Pancreas (tissue), 10 donors: ENCODE results near the gene PPIL6. TPM values are rescaled to one million over a fixed set of nuclear protein-coding genes. Genes with fewer than 3 reads are reported as not detected.

Experiments
- ATAC-seq, 4 donors: fragments of 200-7000 bp; cut with Tn5 transposase; one replicate each; pipeline versions ENCODE4 v1.8.0 to v1.9.1; 2020; ENCODE audit warnings: mild to moderate bottlenecking in 4 of 4, moderate library complexity in 4 of 4
- DNase-seq, 6 donors: peaks; one replicate each; pipeline ENCODE4 v3.0.0-alpha.2; 2020
- FAIRE-seq: peaks from 2 replicates; lab custom pipeline; 2012; peaks lifted over from hg19 to GRCh38; lab: Jason Lieb, UNC
- H3K27ac ChIP-seq, 4 donors: fragments of 200-600 bp; sonication (generic); 1 replicate in 3 of 4; 2 replicates in 1 of 4; pipeline versions ENCODE4 v1.5.0 to v1.8.0; 2020
- H3K27me3 ChIP-seq, 4 donors: fragments of 200-600 bp; one replicate each; pipeline ENCODE4 v1.8.0; 2021
- H3K36me3 ChIP-seq, 3 donors: fragments of 200-600 bp; sonication (generic) in 1 of 3; one replicate each; pipeline versions ENCODE4 v1.5.0 to v1.8.0; 2020 to 2021
- H3K4me1 ChIP-seq, 3 donors: fragments of 200-600 bp; one replicate each; pipeline ENCODE4 v1.8.0; 2021
- H3K4me3 ChIP-seq, 4 donors: fragments of 200-600 bp; sonication (generic) in 2 of 4; one replicate each; pipeline versions ENCODE4 v1.5.0 to v1.8.0; 2020 to 2021
- H3K9me3 ChIP-seq, 4 donors: fragments of 200-600 bp; one replicate each; pipeline ENCODE4 v1.8.0; 2021
- CTCF ChIP-seq, 4 donors: fragments of 200-600 bp; sonication (generic) in 3 of 4; IDR thresholded peaks; one replicate each; pipeline versions ENCODE4 v1.5.0 to v1.8.0; 2021; ENCODE audit warnings: antibody characterized with exemption in 4 of 4
- WGBS, 2 donors: extraction: QIAGEN DNeasy Blood & Tissue Kit; methylation state at CpG; one replicate each; pipeline ENCODE4 v1.1.7; 2013; 5-methylcytosine and 5-hydroxymethylcytosine counted together
- intact Hi-C, 3 donors: fragments of 100-400 bp; cut with DNase I; formaldehyde crosslinking; loops; one replicate each; pipeline versions ENCODE4 v1.11.1 to v1.14.2; 2022
- polyA plus RNA-seq, 2 donors: library from polyadenylated mRNA; stranded (reverse); fragments of 200-250 nt; gene quantifications; one replicate each; pipeline ENCODE4 v1.2.3, GENCODE V29; 2013
- total RNA-seq, 6 donors: library from RNA; stranded (reverse); fragmentation: NEBNext Ultra II Directional in 4 of 6; extraction: Animal tissue kit (Norgen Biotek cat#: 25700) in 4 of 6; gene quantifications; one replicate each; pipeline versions ENCODE4 v1.2.1 to v1.2.4, GENCODE V29; 2021 to 2023
- donor health status: healthy with polysubstance abuse.
- donor health status: DM: no; HTN: no; CAD: no; lungs with moderate emphysema.
- donor health status: DM: no; HTN: no; CAD: no.
- donor health status: control.
- donor health status: control.
- donor health status: Bipolar disorder and iron deficiency.
- donor health status: DM: yes; HTN: yes; CAD: no.
- donor health status: DM: no; HTN: no; CAD: no.
- donor health status: DM: no; HTN: no; CAD: no.
- donor health status: DM: yes; HTN: yes; CAD: no.

The PPIL6 gene
- total and polyA plus RNA-seq, 8 donors, result 1.1 to 3.4 (median 2.0) TPM

GRCh38 chr6:109457562-109457996 is 17.2 kb upstream of the PPIL6 start:
- no peak for TF ChIP-seq CTCF (IDR thresholded peaks at IDR 0.05)
- H3K4me3 ChIP-seq, result no peak overlapping the region
- H3K4me1 ChIP-seq, result peaks cover 0 to 3% (median 0%) of the 10 kb centered on the region in 3 donors
- ATAC-seq (no peak), DNase-seq (no peak), FAIRE-seq (no peak)
- WGBS, 2 donors, result 68 to 73% methylated on average over 6 of the region's 6 CpGs
- no peak overlapping the region for H3K27ac ChIP-seq
- H3K36me3 ChIP-seq, result no peaks in the 10 kb centered on the region
- intact Hi-C loops, result no loop called here
- no peaks in the 10 kb centered on the region for H3K9me3 ChIP-seq
- no peaks in the 10 kb centered on the region for H3K27me3 ChIP-seq

GRCh38 chr6:109456710-109457561 is 16.5 kb upstream of the PPIL6 start:
- Histone ChIP-seq H3K4me1 (peaks cover 0 to 3% (median 0%) of the 10 kb centered on the region in 3 donors), H3K27ac (no peak overlapping the region), H3K27me3 (no peaks in the 10 kb centered on the region), H3K9me3 (no peaks in the 10 kb centered on the region), H3K36me3 (no peaks in the 10 kb centered on the region), H3K4me3 (peak overlapping the region in 1 of 4 donors; percentile 73)
- WGBS, 2 donors, result 69 to 73% methylated on average over 16 of the region's 16 CpGs
- ATAC-seq (peak in 1 of 4 donors; percentile 1), DNase-seq (no peak), FAIRE-seq (no peak)
- intact Hi-C loops, result no loop called here
- no peak for TF ChIP-seq CTCF (IDR thresholded peaks at IDR 0.05)

- 12 to 17% methylated on average over 30 to 38 of the region's 38 CpGs for WGBS, 2 donors
- H3K27me3 ChIP-seq, result no peaks in the 10 kb centered on the region
- no peaks in the 10 kb centered on the region for H3K9me3 ChIP-seq
- ATAC-seq (peak in 2 of 4 donors; percentile 5 to 10), DNase-seq (peak in 1 of 6 donors; percentile 83), FAIRE-seq (no peak)
- peaks cover 0 to 3% (median 0%) of the 10 kb centered on the region in 3 donors for H3K4me1 ChIP-seq
- no peak for TF ChIP-seq CTCF (IDR thresholded peaks at IDR 0.05)
- no peaks in the 10 kb centered on the region for H3K36me3 ChIP-seq
- H3K27ac ChIP-seq, result peak overlapping the region in 1 of 4 donors; percentile 62
- intact Hi-C loops, result no loop called here
- H3K4me3 ChIP-seq, result peak overlapping the region; percentile 53 to 78 (median 73)
Measured at GRCh38 chr6:109456111-109456583, 15.7 kb upstream of the PPIL6 start.

- H3K9me3 ChIP-seq, result no peaks in the 10 kb centered on the region
- H3K27ac ChIP-seq, result peak within 1 kb of the TSS in 2 of 4 donors; percentile 62 to 68
- intact Hi-C loops, result no loop called here
- H3K4me3 ChIP-seq, result peak within 1 kb of the TSS; percentile 53 to 78 (median 73)
- DNase-seq, result peak; percentile 56 to 81 (median 68)
- H3K4me1 ChIP-seq, result peaks cover 0 to 3% (median 0%) of the 10 kb centered on the region in 3 donors
- no peaks in the 10 kb centered on the region for H3K27me3 ChIP-seq
- peak in 3 of 4 donors; percentile 11 to 23 (median 21) for TF ChIP-seq CTCF (IDR thresholded peaks at IDR 0.05)
- H3K36me3 ChIP-seq, result no peaks in the 10 kb centered on the region
- ATAC-seq, result peak; percentile 78 to 84 (median 83)
- WGBS, 2 donors, result 0 to 1% methylated on average over 37 to 70 of the region's 70 CpGs
- FAIRE-seq, result no peak
Measured at GRCh38 chr6:109455437-109456110, 15.1 kb upstream of the PPIL6 start, which contains the start of gene MICAL1. Gene MICAL1 (minus strand): TSS chr6:109455772. CDS start chr6:109454196, 1,576 bp downstream.
